Heart left ventricle (tissue), 13 donors: ENCODE measurements around the gene WFS1.

Experiments used
- POLR2A ChIP-seq, 2 donors: fragments of 450-650 bp; IDR thresholded peaks; one replicate each; pipeline ENCODE4 v1.6.1; 2017; ENCODE audit warnings: antibody characterized with exemption in 2 of 2, mild to moderate bottlenecking in 2 of 2, moderate library complexity in 2 of 2
- TF ChIP-seq, protein P1 (sequence below), 12 donors: fragments of 200-600 bp; sonication (generic) in 4 of 12; IDR thresholded peaks; one replicate each; pipeline versions ENCODE4 v1.5.0 to v1.8.0; 2018 to 2022; ENCODE audit warnings: antibody characterized with exemption in 12 of 12, mild to moderate bottlenecking in 5 of 12
- donor health status: ischemic (EF 13 %, LVEDD 7.1; RV severe dilation, severe dysfunction).
- donor health status: DM: no; HTN: yes; CAD: no.
- donor health status: DM: no; HTN: no; CAD: no.
- donor health status: ischemic (EF 25% LVEDD 6.9; RV normal size, moderate dysfunction).
- donor health status: ischemic (EF 25% LVEDD 5.7; RV mildly dilated, moderate dysfunction).
- donor health status: ischemic (EF 35%, LVEDD 5.7; RV mildly dilated, moderate dysfunction).
- donor health status: nonischemic (EF 11% LVEDD 7.7; RV severe dilation, severe dysfunction).
- donor health status: DM: yes; HTN: yes; CAD: no.
- donor health status: PGD.
- donor health status: ischemic (EF 29% LVEDD 5.4; RV normal size, mild dysfunction).
- donor health status: nonischemic (EF 23%, LVEDD 6.1; RV moderate dilation, normal function).

DNA sequence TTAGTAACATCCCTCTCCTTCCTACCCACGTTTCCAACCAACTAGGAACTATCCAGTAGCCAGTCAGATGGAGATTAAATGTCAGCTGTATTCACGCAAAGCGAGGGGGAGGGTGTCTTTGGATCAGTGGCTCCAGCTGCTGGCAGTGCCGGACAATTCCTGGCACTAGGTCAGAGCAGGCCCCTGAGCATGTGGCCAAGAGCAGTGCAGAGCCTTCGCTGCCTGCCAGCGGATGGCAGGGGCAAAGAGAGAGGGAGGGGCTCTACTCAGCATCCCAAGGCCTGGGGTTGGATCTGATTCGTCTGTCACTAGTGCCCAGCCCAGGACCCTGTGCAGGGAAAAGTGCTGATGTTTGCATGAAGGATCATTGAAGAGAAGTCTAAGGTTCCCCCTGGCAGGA lies 40.6 kb upstream of the WFS1 start:
- TF ChIP-seq, protein P1, sequence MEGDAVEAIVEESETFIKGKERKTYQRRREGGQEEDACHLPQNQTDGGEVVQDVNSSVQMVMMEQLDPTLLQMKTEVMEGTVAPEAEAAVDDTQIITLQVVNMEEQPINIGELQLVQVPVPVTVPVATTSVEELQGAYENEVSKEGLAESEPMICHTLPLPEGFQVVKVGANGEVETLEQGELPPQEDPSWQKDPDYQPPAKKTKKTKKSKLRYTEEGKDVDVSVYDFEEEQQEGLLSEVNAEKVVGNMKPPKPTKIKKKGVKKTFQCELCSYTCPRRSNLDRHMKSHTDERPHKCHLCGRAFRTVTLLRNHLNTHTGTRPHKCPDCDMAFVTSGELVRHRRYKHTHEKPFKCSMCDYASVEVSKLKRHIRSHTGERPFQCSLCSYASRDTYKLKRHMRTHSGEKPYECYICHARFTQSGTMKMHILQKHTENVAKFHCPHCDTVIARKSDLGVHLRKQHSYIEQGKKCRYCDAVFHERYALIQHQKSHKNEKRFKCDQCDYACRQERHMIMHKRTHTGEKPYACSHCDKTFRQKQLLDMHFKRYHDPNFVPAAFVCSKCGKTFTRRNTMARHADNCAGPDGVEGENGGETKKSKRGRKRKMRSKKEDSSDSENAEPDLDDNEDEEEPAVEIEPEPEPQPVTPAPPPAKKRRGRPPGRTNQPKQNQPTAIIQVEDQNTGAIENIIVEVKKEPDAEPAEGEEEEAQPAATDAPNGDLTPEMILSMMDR (IDR thresholded peaks at IDR 0.05), result peak in 2 of 12 donors; percentile 9 to 24
- no peak for TF ChIP-seq POLR2A (IDR thresholded peaks at IDR 0.05)
